H1 (cell line): Measurements from ENCODE around the gene ART4. TPM values are rescaled to one million over a fixed set of nuclear protein-coding genes. Genes with fewer than 3 reads are reported as not detected.

Experiments
- BCL11A ChIP-seq, 2 experiments: IDR thresholded peaks; one replicate each; pipeline ENCODE4 v1.6.1; 2011; ENCODE audit warnings: low read depth in 2 of 2, low read length in 2 of 2, mild to moderate bottlenecking in 2 of 2
- CBX5 ChIP-seq: fragments of 300-800, 300-1000 bp; sonication (generic); IDR thresholded peaks from 2 replicates; pipeline ENCODE4 v1.7.1; 2016; ENCODE audit warnings: antibody characterized with exemption, low read length, low read depth
- EGR1 ChIP-seq: IDR thresholded peaks from 2 replicates; pipeline ENCODE4 v1.6.1; 2011; ENCODE audit warnings: low read depth, low read length, borderline replicate concordance
- EP300 ChIP-seq, 2 experiments: IDR thresholded peaks; 1 replicate in 1 of 2; 2 replicates in 1 of 2; pipeline ENCODE4 v1.6.1; 2011 to 2012; ENCODE audit warnings: low read depth in 2 of 2, low read length in 2 of 2, mild to moderate bottlenecking in 2 of 2, borderline replicate concordance in 1 of 2, inconsistent platforms in 1 of 2, moderate library complexity in 1 of 2
- FOSL1 ChIP-seq: IDR thresholded peaks from 2 replicates; pipeline ENCODE4 v1.6.1; 2011; ENCODE audit warnings: mild to moderate bottlenecking, low read depth, low read length, moderate library complexity; ENCODE audit not compliant: insufficient read depth
- GABPA ChIP-seq: IDR thresholded peaks from 2 replicates; pipeline ENCODE4 v1.6.1; 2011; ENCODE audit warnings: mild to moderate bottlenecking, low read length, moderate library complexity, borderline replicate concordance; ENCODE audit not compliant: insufficient read depth
- HDAC6 ChIP-seq: IDR thresholded peaks from one replicate; pipeline ENCODE4 v1.7.1; 2012; ENCODE audit warnings: low read depth, mild to moderate bottlenecking, inconsistent platforms, low read length, moderate library complexity
- KDM1A ChIP-seq: fragments of 200-600, 300-600 bp; sonication (generic); IDR thresholded peaks from 2 replicates; pipeline ENCODE4 v1.7.1; 2016; ENCODE audit warnings: mild to moderate bottlenecking, low read length, borderline replicate concordance
- RAD21 ChIP-seq, 2 experiments: IDR thresholded peaks in 1 of 2; conservative IDR thresholded peaks in 1 of 2; 2 replicates each; pipeline ENCODE4 v1.6.1; 2011; ENCODE audit warnings: low read depth in 2 of 2, low read length in 2 of 2, improper control_type of control experiment in 1 of 2, inconsistent platforms in 1 of 2, mild to moderate bottlenecking in 1 of 2, moderate library complexity in 1 of 2
- RNF2 ChIP-seq: fragments of 200-900, 300-1000 bp; sonication (generic); IDR thresholded peaks from 2 replicates; pipeline ENCODE4 v1.7.1; 2016; ENCODE audit warnings: borderline replicate concordance, low read depth, mild to moderate bottlenecking, antibody characterized with exemption, low read length; ENCODE audit not compliant: poor library complexity, severe bottlenecking; ENCODE audit errors: missing control alignments
- SAP30 ChIP-seq: fragments of 300-600 bp; sonication (generic); IDR thresholded peaks from 2 replicates; pipeline ENCODE4 v1.7.1; 2012; ENCODE audit warnings: low read length, moderate library complexity, mild to moderate bottlenecking, inconsistent platforms; ENCODE audit not compliant: insufficient read depth, insufficient replicate concordance
- SIRT6 ChIP-seq: IDR thresholded peaks from one replicate; pipeline ENCODE4 v1.7.1; 2012; ENCODE audit warnings: low read length, inconsistent platforms
- SP1 ChIP-seq: IDR thresholded peaks from 2 replicates; pipeline ENCODE4 v1.6.1; 2011; ENCODE audit warnings: low read depth, low read length
- TAF1 ChIP-seq: IDR thresholded peaks from 2 replicates; pipeline ENCODE4 v1.6.1; 2011; ENCODE audit warnings: mild to moderate bottlenecking, low read depth, low read length
- TAF7 ChIP-seq: optimal IDR thresholded peaks from 2 replicates; pipeline ENCODE3; 2011; ENCODE audit warnings: low read depth, mild to moderate bottlenecking, inconsistent platforms, low read length, moderate library complexity, borderline replicate concordance
- TCF12 ChIP-seq: IDR thresholded peaks from 2 replicates; pipeline ENCODE4 v1.6.1; 2011; ENCODE audit warnings: low read depth, mild to moderate bottlenecking, low read length
- TEAD4 ChIP-seq: IDR thresholded peaks from 2 replicates; pipeline ENCODE4 v1.6.1; 2012; ENCODE audit warnings: low read depth, low read length, inconsistent platforms, mixed read lengths
- ZNF274 ChIP-seq: IDR thresholded peaks from 2 replicates; pipeline ENCODE4 v1.7.0; 2012; ENCODE audit warnings: low read length, borderline replicate concordance; ENCODE audit errors: extremely low read depth
- polyA plus RNA-seq, 7 experiments: library from polyadenylated mRNA; depleted of rRNA in 3 of 7; stranded (reverse) in 5 of 7; unstranded in 2 of 7; fragments of >200 nt in 5 of 7; fragments of 200-250 nt in 2 of 7; gene quantifications; 1 replicate in 5 of 7; 2 replicates in 1 of 7; 4 replicates in 1 of 7; pipeline versions ENCODE4 v1.2.1 to v1.2.3, GENCODE V29; 2011 to 2013; ENCODE audit warnings: missing spikeins in 2 of 7, mixed read lengths in 2 of 7
- total RNA-seq: library from RNA; stranded (reverse); fragmentation: NEBNext Ultra II Directional; extraction: Animal tissue kit (Norgen Biotek cat#: 25700); gene quantifications from 2 replicates; pipeline ENCODE4 v1.2.1, GENCODE V29; 2021
- TF ChIP-seq, protein P1 (sequence below): IDR thresholded peaks from 2 replicates; pipeline ENCODE4 v1.6.1; 2012; ENCODE audit warnings: low read length, inconsistent platforms
- TF ChIP-seq, protein P2 (sequence below): IDR thresholded peaks from 2 replicates; pipeline ENCODE4 v1.6.1; 2011; ENCODE audit warnings: low read length, improper control_type of control experiment

The ART4 gene
- total and polyA plus RNA-seq, 2 of the 8 experiments (the other 6 are each of a cell fraction or from before 2014, with no cell fraction given): not detected

DNA sequence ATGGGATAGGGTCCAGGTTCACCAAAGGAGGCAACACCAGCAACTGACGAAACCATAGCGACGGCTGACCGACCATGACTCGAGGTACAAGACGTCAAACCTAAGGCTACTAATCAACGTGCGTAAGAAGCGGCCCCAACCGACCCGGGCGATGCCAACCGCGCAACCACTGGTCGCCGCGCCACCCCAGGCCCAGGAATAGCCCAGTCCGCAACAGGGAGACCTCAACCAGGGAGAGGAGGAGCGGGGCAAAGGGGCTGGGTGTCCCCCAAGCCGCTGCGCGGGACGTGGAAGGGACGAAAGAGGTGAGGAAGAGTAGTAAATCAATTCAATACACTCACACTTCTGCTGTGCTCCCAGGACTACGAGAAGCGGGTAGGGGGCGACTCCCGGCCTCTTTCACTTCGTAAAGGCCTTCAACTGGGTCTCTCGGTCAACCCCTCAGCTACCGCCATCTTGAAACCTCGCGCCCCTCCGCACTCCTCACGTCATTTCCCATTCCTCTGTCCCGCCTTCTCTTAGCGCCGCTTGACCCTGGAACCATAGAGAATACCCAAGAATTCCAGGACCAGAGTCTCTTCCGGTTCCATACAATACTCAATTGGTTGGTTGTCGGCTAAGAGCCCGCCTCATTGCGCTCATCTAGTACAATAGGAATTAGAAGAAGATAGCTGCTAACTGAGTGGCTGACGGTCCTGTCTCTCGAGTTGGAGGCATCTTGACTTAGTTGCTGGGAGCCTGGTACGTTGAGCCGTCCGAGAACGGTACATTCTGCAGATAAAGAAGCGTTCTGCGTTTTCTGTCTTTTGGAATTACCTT, 40.1 kb downstream of the ART4 start, which contains the start of the genes C12orf60 and WBP11 (continued):
- TF ChIP-seq TAF7 (peak; percentile 59), FOSL1 (no peak), HDAC6 (no peak), GABPA (peak; percentile 88; the same call in 1 of the 2 replicates), TAF1 (peak; percentile 97), SAP30 (peak; percentile 48), SIRT6 (no peak), EP300 (IDR thresholded peaks at IDR 0.05; ENCODE audit: borderline replicate concordance in 1 of 2, low read depth in 2 of 2, low read length in 2 of 2) (no peak), BCL11A (IDR thresholded peaks at IDR 0.05; ENCODE audit: low read depth in 2 of 2, low read length in 2 of 2) (no peak), RAD21 (IDR thresholded peaks at IDR 0.05 in 1 of 2, conservative IDR thresholded peaks at IDR 0.05 in 1 of 2; ENCODE audit: low read depth in 2 of 2, low read length in 2 of 2) (no peak), RNF2 (no peak), ZNF274 (no peak), SP1 (peak; percentile 86), TCF12 (no peak), TEAD4 (peak; percentile 91), EGR1 (no peak), KDM1A (no peak), CBX5 (no peak)
- TF ChIP-seq, protein P1, sequence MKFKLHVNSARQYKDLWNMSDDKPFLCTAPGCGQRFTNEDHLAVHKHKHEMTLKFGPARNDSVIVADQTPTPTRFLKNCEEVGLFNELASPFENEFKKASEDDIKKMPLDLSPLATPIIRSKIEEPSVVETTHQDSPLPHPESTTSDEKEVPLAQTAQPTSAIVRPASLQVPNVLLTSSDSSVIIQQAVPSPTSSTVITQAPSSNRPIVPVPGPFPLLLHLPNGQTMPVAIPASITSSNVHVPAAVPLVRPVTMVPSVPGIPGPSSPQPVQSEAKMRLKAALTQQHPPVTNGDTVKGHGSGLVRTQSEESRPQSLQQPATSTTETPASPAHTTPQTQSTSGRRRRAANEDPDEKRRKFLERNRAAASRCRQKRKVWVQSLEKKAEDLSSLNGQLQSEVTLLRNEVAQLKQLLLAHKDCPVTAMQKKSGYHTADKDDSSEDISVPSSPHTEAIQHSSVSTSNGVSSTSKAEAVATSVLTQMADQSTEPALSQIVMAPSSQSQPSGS: no peak
- TF ChIP-seq, protein P2, sequence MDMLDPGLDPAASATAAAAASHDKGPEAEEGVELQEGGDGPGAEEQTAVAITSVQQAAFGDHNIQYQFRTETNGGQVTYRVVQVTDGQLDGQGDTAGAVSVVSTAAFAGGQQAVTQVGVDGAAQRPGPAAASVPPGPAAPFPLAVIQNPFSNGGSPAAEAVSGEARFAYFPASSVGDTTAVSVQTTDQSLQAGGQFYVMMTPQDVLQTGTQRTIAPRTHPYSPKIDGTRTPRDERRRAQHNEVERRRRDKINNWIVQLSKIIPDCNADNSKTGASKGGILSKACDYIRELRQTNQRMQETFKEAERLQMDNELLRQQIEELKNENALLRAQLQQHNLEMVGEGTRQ: no peak
